Tibial nerve (tissue), 3 donors: ENCODE data around the gene MDM4.

Experiments
- CTCF ChIP-seq, 5 experiments: fragments of 200-600 bp in 3 of 5; fragments of 450-650 bp in 2 of 5; sonication (generic) in 3 of 5; IDR thresholded peaks; one replicate each; pipeline ENCODE4 v1.5.1; 2016 to 2019; ENCODE audit warnings: antibody characterized with exemption in 5 of 5, mild to moderate bottlenecking in 3 of 5, moderate library complexity in 2 of 5
- POLR2A ChIP-seq, 2 donors: fragments of 450-650 bp; IDR thresholded peaks; one replicate each; pipeline ENCODE4 v1.6.1; 2017; ENCODE audit warnings: antibody characterized with exemption in 2 of 2, mild to moderate bottlenecking in 2 of 2, moderate library complexity in 2 of 2

- TF ChIP-seq CTCF (IDR thresholded peaks at IDR 0.05), result no peak
- TF ChIP-seq POLR2A (IDR thresholded peaks at IDR 0.05), result no peak
Observed at GRCh38 chr1:204498981-204499380, 17.2 kb upstream of the MDM4 start.
